ENCODE data around the gene ZNF853. TPM values are rescaled to one million over a fixed set of nuclear protein-coding genes. Genes with fewer than 3 reads are reported as not detected.
A peak's percentile ranks its signal among the peaks of the same experiment; 100 is the strongest.

ZNF853 gene
- total and polyA plus RNA-seq, 2 of the 8 experiments (the other 6 are each of a cell fraction or from before 2014, with no cell fraction given) = 4.3 to 5.7 TPM

GRCh38 chr7:6615723-6616555, 529 bp downstream of the ZNF853 start:
- CTCF ChIA-PET (ENCODE audit: partially characterized antibody) = interaction anchor here (0.7 to 1.0 kb wide), 3 partner anchors 37 to 242 kb away, joined by 3 read pairs; no protein-coding TSS in a partner anchor
- H3K79me2 ChIP-seq (ENCODE audit: control insufficient read depth in 1 of 2, insufficient read depth in 2 of 2, low read length in 2 of 2) = no peaks in the 10 kb centered on the region
- H3K4me1 ChIP-seq (replicated peaks in 1 of 4; ENCODE audit: control insufficient read depth in 3 of 4, insufficient read depth in 4 of 4, low read length in 3 of 4) = peaks cover 0 to 12% (median 7%) of the 10 kb centered on the region in 4 experiments; a peak in 5 of 7 replicates
- no peak overlapping the region for H2AFZ ChIP-seq (ENCODE audit: low read length)
- H3K79me1 ChIP-seq (ENCODE audit: low read depth, low read length) = no peaks in the 10 kb centered on the region
- no peak overlapping the region for H3K23ac ChIP-seq (ENCODE audit: insufficient read length)
- H3K14ac ChIP-seq (ENCODE audit: insufficient read length) = no peak overlapping the region
- H2BK20ac ChIP-seq (ENCODE audit: low read length) = no peak overlapping the region
- H3K27ac ChIP-seq (ENCODE audit: low read depth, low read length) = no peak overlapping the region
- peaks cover 0 to 1% of the 10 kb centered on the region in 2 experiments for H4K20me1 ChIP-seq (replicated peaks in 1 of 2; ENCODE audit: control insufficient read depth in 1 of 2, insufficient read depth in 2 of 2, low read length in 2 of 2)
- POLR2A ChIA-PET (ENCODE audit: partially characterized antibody) = interaction anchor here (1.4 to 2.0 kb wide), 2 partner anchors 10 to 26 kb away, joined by 3 to 6 read pairs; partner anchors contain the start of gene INTS15
- no peak overlapping the region for H3K56ac ChIP-seq (replicated peaks; ENCODE audit: insufficient read length, low read depth, low read length)
- peak overlapping the region; percentile 33 for H4K5ac ChIP-seq (ENCODE audit: insufficient read length, low read depth, low read length)
- no peak overlapping the region for H2BK12ac ChIP-seq (ENCODE audit: low read depth, low read length)
- 36% methylated on average over 28 of the region's 63 CpGs; no CpG with 5 or more reads in 1 of the 2 experiments for WGBS, 2 experiments (ENCODE audit: extremely low coverage in 1 of 2, insufficient coverage in 1 of 2, insufficient read length in 1 of 2, insufficient replicate concordance in 2 of 2, low coverage in 1 of 2, low lambda C conversion rate in 2 of 2, missing lambda C conversion rate in 1 of 2)
- no peak overlapping the region; the same call in 1 of the 2 replicates for H3K18ac ChIP-seq (ENCODE audit: extremely low read depth, low read length)
- H3K36me3 ChIP-seq (ENCODE audit: control insufficient read depth in 2 of 4, insufficient read depth in 4 of 4, low read length in 3 of 4) = 0 out of 8 replicates have a peak, but pooled peaks cover 0 to 4% (median 1%) of the 10 kb centered on the region in 4 experiments
- H3K27me3 ChIP-seq (replicated peaks in 1 of 4; ENCODE audit: control insufficient read depth in 3 of 4, extremely low read depth in 1 of 4, insufficient read depth in 3 of 4, low read length in 3 of 4) = peaks cover 0 to 4% (median 0%) of the 10 kb centered on the region in 4 experiments; a peak in 1 of 7 replicates
- no peak overlapping the region; the same call in 1 of the 2 replicates for H2BK15ac ChIP-seq (ENCODE audit: low read length)
- H4K91ac ChIP-seq (replicated peaks; ENCODE audit: insufficient read length, low read length) = no peak overlapping the region
- peak overlapping the region; percentile 25; the same call in 1 of the 2 replicates for H4K8ac ChIP-seq (ENCODE audit: extremely low read depth, insufficient read depth, low read length)
- H2AK5ac ChIP-seq (ENCODE audit: low read depth, low read length) = 0 out of 2 replicates have a peak overlapping the region, but pooled peaks have one; percentile 32
- no peak overlapping the region for H2BK120ac ChIP-seq (replicated peaks; ENCODE audit: low read depth, low read length)
- peak overlapping the region; percentile 4 to 14 (median 10); a peak in 4 of 7 replicates for H3K9ac ChIP-seq (replicated peaks in 1 of 4; ENCODE audit: extremely low read depth in 1 of 4, low read depth in 3 of 4, low read length in 3 of 4)
- H3K4me3 ChIP-seq (ENCODE audit: extremely low read depth in 1 of 4, insufficient read depth in 2 of 4, low read depth in 3 of 4, low read length in 4 of 4) = peak overlapping the region; percentile 43 to 89 (median 63)
- peak overlapping the region; percentile 58 to 100 for H3K4me2 ChIP-seq (ENCODE audit: insufficient read depth in 1 of 2, low read depth in 2 of 2, low read length in 2 of 2)
- FAIRE-seq (no peak), DNase-seq (ENCODE audit: low read depth in 1 of 2, low spot score in 2 of 2) (peak in 1 of 2 experiments; percentile 77)
- H3K23me2 ChIP-seq (ENCODE audit: low read depth, low read length) = peaks cover 7% of the 10 kb centered on the region; the same call in 1 of the 2 replicates
- no peak overlapping the region for H3K4ac ChIP-seq (replicated peaks; ENCODE audit: insufficient read length, low read depth, low read length)
- peak overlapping the region; percentile 24; the same call in 1 of the 2 replicates for H2BK5ac ChIP-seq (ENCODE audit: low read depth, low read length)
- no peaks in the 10 kb centered on the region for H3K9me3 ChIP-seq (ENCODE audit: insufficient read depth in 2 of 2, low read depth in 1 of 2, low read length in 1 of 2)
- TF ChIP-seq EP300 (IDR thresholded peaks at IDR 0.05; ENCODE audit: borderline replicate concordance in 1 of 2, low read depth in 2 of 2, low read length in 2 of 2) = no peak
- TF ChIP-seq PHF8 (conservative IDR thresholded peaks at IDR 0.05; ENCODE audit: low read depth, low read length) = no peak; the same call in 1 of the 2 replicates
- no peak for TF ChIP-seq RNF2 (IDR thresholded peaks at IDR 0.05; ENCODE audit: borderline replicate concordance, low read depth, low read length, missing control alignments, poor library complexity, severe bottlenecking)
- TF ChIP-seq, protein P1, sequence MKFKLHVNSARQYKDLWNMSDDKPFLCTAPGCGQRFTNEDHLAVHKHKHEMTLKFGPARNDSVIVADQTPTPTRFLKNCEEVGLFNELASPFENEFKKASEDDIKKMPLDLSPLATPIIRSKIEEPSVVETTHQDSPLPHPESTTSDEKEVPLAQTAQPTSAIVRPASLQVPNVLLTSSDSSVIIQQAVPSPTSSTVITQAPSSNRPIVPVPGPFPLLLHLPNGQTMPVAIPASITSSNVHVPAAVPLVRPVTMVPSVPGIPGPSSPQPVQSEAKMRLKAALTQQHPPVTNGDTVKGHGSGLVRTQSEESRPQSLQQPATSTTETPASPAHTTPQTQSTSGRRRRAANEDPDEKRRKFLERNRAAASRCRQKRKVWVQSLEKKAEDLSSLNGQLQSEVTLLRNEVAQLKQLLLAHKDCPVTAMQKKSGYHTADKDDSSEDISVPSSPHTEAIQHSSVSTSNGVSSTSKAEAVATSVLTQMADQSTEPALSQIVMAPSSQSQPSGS (IDR thresholded peaks at IDR 0.05; ENCODE audit: low read length) = no peak
- no peak for TF ChIP-seq JUND (IDR thresholded peaks at IDR 0.05; ENCODE audit: low read length)
- peak in 1 of 2 experiments; percentile 67; a peak in 3 of 4 replicates for TF ChIP-seq SIN3A (conservative IDR thresholded peaks at IDR 0.05 in 1 of 2, IDR thresholded peaks at IDR 0.05 in 1 of 2; ENCODE audit: low read depth in 1 of 2, low read length in 2 of 2)
